Loucy (cell line): ENCODE measurements around the gene LSP1.

Source experiments
- EZH2phosphoT487 ChIP-seq: fragments of 200-600 bp; IDR thresholded peaks from 2 replicates; pipeline ENCODE4 v1.6.1; 2018; ENCODE audit warnings: antibody characterized with exemption, mild to moderate bottlenecking, moderate library complexity, borderline replicate concordance
- TF ChIP-seq, protein P1 (sequence below): fragments of 200-600 bp; sonication (generic); conservative IDR thresholded peaks from 2 replicates; pipeline ENCODE4 v1.5.1; 2014; ENCODE audit warnings: mild to moderate bottlenecking, antibody characterized with exemption, low read length

DNA sequence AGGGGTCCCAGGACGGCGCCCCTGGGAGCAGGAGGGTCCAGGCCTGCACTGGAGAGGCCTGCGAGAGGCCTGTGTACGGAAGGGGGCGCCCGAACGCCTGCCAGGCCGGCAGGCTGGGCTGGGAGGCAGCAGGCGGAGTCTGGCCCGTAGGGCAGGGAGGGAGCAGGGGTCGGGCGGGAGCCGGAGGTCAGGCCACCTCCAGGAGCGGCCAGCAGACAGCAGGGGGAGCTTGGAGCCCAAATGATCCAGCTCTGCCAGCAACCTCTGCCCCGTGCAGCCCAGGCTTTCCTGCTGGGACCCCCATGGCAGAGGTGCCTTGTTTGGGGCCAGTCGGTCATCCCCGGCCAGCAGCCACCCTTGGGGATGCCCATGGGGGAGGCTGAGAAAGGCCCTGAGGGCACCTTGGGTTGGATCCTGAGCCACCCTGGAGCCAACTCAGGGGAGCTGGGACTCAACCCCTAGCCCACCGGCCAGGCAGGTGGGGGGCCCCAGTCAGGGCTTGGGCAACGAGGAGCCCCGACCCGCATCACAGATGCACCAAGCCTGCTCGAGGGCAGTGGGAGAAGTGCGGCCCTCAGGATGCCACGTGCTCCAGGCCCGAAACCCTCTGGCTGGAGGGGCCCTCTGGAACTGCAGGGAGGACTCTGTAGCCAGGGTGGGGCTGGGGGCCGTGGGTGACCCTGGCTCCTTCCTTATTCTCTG is 27.7 kb upstream of the LSP1 start:
- TF ChIP-seq, protein P1, sequence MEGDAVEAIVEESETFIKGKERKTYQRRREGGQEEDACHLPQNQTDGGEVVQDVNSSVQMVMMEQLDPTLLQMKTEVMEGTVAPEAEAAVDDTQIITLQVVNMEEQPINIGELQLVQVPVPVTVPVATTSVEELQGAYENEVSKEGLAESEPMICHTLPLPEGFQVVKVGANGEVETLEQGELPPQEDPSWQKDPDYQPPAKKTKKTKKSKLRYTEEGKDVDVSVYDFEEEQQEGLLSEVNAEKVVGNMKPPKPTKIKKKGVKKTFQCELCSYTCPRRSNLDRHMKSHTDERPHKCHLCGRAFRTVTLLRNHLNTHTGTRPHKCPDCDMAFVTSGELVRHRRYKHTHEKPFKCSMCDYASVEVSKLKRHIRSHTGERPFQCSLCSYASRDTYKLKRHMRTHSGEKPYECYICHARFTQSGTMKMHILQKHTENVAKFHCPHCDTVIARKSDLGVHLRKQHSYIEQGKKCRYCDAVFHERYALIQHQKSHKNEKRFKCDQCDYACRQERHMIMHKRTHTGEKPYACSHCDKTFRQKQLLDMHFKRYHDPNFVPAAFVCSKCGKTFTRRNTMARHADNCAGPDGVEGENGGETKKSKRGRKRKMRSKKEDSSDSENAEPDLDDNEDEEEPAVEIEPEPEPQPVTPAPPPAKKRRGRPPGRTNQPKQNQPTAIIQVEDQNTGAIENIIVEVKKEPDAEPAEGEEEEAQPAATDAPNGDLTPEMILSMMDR, result no peak
- TF ChIP-seq EZH2phosphoT487, result no peak
